NCI-H526 (cell line): Measurements from ENCODE around the gene NSFL1C.
A peak's percentile ranks its signal among the peaks of the same experiment; 100 is the strongest.
"Not testable (repeated sequence)": the region's sequence is repeated elsewhere in the genome, so short reads cannot be mapped to it uniquely, and the experiment has no call there.

Experiments used
- DNase-seq, 2 experiments: peaks; one replicate each; lab custom pipeline; 2025; lab: John Stamatoyannopoulos, UW

The NSFL1C gene

DNA sequence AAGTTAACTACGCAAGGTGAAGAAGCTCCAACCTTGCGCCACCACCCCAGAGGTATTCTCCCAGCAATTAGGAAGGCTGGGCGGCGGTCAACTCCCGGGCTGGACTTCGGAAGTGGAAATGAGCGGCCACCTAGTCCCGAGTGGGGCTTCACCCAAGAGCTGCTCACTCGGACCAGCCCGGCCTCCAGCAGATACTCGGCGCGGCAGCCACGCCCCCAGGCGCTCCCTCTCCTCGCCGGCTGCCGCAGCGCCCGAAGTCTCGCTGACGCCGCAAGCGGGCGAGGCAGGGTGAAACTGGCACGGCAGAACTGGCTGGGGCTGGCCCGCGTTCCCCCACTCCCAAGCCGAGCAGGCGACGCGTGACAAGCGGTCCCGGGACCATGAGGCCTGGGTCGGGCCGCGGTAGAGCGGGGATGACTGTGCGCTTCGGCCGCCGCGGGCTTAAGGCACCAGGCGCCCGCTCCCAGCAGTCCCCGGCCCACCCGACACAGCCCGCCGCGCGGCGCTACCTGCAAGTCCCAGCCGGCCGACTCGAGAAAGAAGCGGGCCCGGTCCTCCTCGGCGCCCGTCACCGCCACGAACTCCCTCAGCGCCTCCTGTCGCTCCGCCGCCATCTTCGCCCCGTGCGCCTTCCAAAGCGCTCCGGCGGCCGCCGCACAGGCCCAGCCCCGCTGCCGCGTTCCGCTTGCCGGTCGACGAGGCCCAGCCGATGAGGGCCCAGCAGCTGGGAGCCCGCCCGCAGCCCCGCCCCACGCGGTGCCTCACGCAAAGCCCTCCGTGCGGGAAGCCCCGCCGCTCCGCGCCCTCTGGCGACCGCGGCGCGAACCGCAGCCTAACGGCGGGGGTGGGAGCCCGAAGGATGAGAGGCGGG, at the start of gene NSFL1C:
Gene NSFL1C (minus strand): TSS at position 639 of the 871 bp plus-strand sequence. CDS start 25 bp downstream, at position 614.
- peak; percentile 78 to 97 for DNase-seq

DNA sequence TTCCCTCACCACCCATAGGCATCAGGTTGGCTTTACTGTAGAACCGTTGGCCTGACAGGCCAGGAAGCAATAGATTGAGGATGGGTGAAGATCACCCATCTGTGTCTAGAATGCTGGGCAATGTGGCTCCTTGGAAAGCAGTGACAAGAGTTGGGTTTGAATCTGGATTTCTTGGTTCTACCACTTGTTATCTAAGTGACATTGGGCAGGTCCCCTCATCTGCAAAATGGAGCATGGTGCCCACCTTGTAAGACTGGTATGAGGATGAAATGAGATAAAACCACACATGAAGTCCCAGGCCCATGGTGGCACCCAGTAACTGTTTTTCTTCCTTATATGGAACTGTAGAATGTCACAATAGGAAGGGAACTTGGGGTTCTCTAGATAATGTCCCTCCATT, 47.2 kb upstream of the NSFL1C start:
- no peak for DNase-seq

DNA sequence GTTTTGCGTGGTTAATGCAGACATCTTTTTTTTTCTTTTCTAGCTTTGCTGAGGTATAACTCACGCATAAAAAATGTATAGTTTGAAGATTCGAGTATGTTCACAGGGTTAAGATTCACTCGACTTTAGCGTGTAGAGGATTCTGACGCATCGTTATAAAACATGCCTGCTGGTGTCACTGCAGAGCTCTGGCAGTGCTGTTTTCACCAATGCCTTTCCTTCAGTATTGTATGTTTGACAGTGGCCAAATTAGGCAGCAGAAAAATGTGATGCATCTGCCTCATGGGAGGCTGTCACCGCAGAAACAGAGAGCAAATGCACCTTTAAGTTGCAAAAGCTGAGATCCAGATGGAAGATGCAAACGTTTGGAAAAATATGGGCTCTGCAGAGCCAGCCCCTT, 42.6 kb upstream of the NSFL1C start:
- DNase-seq: peak; percentile 42 to 72

DNA sequence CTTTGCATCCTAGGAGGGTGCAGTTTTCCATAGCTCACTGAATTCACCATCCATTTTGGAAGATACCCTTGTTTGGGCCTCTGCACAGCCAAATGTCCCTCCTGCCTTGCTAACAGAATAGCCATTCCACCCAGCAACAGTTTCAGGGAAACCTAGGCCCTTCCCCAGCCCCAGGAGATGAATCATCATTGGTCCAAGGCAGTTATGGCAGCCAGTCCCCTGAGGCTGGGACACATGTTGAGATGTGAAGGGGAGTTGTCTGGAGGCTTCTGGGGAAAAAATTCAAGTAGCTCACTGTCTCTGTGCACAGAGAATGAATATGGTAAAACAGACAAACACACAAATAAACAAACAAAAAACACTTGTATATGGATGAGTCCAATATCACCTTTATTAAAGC, 41.9 kb upstream of the NSFL1C start:
- DNase-seq: no peak

DNA sequence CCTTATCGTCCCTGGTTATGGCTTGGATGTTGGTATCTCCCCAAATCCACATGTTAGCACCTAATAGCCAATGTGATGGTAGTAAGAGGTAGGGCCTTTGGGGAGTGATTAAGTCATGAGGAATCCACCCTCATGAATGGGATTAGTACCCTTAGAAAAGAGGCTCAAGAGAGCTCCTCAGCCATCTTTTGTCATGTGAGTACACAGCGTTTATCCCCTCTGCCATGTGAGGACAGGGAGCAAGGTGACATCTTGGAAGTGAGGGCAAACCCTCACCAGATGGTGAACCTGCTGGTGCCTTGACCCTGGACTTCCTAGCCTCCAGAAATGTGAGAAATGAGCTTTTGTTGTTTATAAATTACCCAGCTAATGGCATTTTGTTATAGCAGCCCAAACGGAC, 40.6 kb upstream of the NSFL1C start:
- no peak for DNase-seq

DNA sequence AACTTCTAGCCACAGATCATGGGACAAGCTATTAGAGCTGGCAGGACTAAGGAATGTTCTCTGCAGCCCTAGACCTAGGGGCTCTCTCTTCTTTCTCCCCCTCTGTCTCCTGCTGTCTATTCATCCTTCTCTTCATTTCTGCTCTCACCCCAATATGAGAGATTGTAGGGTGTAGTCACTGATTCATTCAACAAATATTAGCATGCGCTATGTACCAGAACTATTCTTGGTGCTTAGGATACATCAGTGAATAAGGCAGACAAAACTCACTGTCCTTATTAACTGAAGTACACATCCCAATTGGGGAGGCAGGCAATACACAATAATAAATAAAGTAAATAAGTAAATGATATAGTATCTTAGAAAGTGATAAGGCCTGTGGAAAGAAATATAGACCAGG, 39.2 kb upstream of the NSFL1C start:
- no peak for DNase-seq

DNA sequence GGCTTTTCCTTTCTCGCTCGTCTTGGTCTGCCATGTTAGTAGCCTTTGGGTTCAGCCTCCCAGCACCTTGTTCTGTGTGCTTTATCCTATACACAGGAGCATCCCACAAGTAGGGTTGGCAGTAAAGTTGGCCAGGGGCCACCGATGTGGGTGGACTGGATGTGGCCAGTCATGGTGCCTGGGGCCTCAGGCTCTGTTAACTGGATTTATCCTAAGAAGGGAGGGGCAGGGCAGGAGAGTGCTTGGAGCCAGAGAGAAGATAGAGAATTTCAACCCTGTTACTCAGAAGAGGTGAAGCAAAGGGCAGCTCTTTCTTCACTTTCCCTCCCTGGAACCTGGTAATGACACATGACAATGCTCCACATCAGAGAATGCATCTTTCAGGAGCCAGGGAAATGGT, 38.7 kb upstream of the NSFL1C start:
- DNase-seq: no peak

DNA sequence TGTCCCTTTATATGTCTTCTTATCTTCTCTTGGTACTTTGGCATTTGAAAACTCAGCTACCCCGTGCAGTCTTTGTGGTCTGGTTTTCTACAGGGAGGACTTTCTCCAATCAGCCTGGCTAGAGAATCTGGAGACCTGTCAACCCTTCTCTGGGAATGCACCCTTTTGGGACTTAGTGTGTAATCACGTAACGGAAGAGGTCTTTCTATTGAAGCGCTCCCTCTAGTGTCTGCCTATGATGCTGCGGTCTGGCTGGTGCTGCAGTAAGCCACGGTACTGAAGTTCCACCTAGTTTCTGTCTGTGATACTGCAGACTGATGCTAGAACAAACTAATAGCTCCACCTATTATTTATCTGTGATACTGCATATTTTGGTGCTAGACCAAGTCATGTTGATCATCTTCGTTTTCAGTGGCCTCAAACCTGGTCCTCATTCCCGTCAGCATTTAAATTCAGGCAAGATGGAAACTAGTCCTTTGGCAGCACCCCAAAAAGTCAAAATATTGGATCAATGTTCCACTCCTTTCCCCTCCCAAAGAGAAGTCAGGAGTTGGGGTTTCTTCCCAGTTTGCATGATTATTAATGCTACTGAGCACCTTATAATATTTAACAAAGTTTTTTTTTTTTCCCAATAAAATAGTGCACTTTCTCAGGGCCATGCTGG, 37.0 kb upstream of the NSFL1C start:
- peak; percentile 96 to 97 for DNase-seq

DNA sequence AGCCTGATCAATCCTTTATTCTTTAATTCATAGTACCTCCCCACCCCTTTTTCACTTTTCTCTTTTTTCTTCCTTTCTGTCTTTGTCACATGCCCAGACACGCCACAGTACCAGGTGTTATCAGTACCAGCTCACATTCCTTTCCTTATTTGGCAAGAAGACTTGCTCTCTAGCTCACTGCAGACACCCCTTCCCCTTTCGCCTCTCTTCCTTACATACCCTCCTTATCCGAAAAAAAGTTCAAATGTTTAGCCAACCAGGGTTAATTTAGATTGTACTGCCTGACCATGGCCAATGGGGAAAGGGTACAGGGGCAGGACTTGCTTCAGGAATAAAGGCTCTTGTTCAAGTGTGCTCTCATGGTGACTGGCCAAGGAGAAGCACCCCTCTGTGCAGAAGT, 33.8 kb upstream of the NSFL1C start:
- peak in 1 of 2 experiments; percentile 30 for DNase-seq

DNA sequence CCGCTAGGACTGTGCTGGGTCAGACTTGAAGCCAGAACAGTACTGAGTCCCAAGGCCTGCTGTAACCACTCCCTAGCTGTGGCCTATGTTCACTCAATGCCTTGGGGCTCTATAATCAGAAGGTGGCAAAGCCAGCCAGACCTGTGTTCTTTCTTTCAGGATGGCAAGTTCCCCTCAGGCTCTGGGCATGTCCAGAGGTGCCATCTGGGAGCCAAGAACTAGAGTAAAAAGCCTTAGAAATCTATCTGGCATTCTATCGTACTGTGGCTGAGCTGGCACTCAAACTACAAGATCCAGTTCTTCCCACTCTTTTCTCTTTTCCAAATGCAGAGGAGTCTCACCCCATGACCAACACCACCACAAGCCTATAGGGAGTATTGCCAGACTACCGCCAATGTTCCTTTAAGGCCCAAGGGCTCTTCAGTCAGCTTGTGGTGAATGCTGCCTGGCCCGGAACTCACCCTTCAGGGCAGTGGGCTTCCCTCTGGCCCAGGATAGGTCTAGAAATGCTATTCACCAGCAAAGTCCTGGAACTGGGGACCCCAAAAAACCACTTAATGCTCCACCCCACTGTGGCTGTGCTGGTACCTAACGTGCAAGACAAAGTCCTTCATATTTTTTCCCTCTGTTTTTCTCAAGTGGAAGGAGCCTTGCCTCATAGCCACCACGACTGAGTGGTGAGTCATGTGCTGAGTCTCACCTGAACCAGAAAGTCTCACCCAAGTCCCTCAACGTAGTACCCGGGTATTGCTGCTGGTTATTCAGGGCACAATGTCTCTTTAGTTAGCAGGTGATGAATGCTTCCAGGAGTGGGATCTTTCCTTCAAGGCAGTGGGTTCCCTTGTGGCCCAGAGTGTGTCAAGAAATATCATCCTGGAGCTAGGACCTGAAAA, 33.1 kb upstream of the NSFL1C start:
- DNase-seq: no peak

DNA sequence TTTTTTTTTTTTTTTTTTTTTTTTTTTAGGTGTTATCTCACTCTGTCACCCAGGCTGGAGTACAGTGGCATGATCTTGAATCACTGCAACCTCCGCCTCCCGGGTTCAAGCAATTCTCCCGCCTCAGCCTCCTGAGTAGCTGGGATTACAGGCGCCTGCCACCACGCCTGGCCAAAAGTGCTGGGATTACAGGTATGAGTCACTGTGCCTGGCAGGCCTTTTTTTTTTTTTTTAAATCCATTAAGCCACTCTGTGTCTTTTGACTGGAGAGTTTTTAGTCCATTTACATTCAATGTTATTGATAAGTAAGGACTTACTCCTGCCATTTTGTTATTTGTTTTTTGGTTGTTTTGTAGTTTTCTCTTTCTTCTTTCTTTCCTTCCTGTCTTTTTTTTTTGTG, 30.7 kb upstream of the NSFL1C start:
- DNase-seq: not testable (repeated sequence)

DNA sequence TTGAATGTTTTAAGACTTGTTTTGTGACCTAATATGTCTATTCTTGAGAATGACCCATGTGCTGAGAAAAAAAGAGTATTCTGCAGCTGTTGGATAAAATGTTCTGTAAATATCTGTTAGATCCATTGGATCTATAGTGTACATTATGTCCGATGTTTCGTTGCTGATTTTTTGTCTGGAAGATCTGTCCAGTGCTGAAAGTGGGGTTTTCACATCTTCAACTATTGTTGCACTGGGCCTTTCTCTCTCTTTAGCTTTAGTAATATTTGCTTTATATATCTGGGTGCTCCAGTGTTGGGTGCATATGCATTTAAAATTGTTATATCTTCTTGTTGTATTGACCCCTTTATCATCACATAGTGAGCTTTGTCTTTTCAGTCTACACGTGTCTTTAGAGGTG, 30.3 kb upstream of the NSFL1C start:
- no peak for DNase-seq

DNA sequence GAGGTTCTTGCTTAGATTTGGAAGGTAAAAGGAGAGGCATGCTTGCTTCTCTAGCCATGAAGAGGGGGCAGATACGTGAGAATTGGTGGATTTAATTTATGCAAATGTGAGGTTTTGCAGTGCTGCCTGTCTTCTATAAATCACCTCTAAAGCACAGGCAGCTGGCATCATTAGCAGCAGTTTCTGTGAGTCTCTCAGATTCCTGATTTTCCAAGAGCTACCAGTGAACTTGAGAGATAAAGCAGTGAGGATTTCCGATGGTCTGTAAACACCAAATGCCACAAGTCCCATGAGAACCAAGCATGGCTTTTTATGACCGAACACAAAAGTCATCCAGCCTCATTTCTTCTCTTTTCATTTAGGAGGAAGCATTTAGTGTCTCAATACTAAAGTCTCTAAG, 27.8 kb upstream of the NSFL1C start:
- peak; percentile 88 to 92 for DNase-seq

DNA sequence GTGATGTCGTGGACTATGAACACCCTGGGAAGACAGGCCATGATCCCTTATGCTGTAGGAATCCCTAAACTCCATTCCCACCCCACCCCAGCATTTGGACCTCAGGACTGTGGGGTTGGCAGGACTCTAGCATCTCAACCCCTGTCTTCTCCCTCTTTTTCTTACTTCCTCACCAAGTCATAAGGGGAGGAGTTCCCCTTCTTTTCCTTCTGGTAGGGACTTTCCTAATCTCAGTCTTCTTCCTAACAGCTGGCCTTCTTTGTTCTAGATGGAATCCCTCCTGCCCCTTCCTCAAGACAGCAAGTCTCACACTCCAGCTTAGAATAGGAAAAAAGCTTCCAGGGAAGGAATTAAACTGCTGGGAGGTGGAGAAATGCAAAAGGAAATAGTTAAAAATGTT, 26.9 kb upstream of the NSFL1C start:
- DNase-seq: no peak

DNA sequence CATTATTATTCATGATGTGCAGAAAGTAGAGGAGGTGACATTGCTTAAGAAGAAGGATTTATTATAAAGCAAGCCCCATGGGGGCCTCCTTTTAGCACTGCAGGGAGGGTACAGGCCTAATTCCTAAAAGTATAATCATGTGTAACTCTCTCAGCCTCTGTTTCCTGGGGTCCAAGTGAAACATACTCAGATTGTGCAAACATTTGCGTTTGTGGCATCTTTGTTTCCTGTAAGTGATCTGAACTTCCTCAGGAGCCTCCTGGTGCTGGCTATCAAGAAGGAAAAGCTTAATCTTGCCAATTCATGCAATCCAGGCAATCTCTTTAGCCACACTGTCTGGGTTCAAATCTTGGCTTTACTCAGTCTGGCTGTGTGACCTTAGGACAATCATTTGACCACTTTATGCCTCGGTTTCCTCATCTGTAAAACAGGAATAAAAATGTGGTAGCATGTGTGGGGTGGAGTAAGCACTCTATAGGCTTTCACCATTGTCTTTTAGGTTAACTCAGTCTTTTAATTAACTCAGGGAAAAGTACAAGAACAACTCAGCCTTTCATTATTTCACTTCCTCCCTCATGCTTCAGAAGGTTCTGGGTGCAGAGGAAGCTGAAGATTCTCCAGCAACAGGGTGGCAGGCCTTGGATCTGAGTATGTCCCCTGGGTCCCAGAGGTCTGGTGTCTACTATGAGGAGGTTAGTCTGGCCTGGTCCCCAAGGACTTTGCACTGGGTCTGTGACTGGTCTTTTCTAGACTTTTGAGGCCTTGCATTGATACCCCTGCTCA, 25.4 kb upstream of the NSFL1C start:
- no peak for DNase-seq

DNA sequence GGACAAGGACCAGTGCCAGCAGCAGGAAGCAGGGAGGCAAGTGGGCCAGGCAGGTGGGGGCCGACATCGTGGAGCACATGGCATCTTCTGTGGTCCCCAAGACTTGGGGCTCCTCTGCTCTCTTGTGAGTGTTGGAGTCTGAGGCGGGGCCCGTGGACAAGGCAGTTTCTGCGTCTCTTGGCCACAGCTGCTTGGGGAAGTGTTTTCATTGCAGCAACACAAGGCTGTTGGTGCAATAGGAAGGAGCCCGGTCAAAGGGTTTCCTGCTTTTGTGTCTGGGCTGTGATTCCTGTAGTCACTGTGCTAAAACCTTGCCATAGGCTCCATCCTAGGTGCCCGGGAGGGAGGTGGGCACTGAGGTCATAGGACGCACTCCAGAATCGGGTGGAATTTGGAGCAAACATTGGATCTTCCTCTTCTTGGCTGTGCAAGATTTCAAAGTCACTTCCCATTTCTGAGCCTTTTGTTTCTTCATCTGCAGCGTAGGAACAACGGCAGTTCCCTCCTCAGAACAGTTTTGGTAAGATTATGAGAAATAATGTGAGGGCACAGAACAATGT, 24.7 kb upstream of the NSFL1C start, which contains the start of gene SIRPB2:
Gene SIRPB2 (minus strand): TSS at position 140 of the 560 bp plus-strand sequence. CDS start 61 bp downstream, at position 79.
- no peak for DNase-seq

DNA sequence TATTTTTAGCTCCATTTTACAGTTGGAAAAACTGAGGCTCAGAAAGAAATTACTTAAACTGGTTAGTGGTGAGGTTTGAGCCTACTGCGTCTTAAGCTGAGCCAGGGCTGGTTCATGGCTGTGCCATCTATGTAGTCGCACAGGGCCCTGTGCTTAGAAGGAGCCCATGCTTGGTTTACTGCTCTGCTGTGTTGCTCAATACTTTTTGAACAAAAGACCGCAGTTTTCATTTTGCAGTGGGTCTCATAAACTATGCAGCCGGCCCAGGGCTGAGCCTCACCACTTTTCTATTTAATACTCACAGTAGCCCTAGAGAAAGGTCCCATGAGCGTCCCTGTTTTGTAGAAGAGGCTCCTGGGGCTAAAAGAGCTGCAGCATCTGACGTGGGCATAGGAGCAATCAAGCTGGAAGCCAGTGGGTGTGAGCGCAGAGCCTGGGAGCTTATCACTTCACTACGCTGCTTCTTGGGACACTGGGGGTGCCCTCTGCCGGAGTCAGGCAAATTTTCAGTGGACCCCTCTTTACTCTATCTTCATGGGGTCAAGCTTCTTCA, 24.1 kb upstream of the NSFL1C start:
- DNase-seq: no peak

DNA sequence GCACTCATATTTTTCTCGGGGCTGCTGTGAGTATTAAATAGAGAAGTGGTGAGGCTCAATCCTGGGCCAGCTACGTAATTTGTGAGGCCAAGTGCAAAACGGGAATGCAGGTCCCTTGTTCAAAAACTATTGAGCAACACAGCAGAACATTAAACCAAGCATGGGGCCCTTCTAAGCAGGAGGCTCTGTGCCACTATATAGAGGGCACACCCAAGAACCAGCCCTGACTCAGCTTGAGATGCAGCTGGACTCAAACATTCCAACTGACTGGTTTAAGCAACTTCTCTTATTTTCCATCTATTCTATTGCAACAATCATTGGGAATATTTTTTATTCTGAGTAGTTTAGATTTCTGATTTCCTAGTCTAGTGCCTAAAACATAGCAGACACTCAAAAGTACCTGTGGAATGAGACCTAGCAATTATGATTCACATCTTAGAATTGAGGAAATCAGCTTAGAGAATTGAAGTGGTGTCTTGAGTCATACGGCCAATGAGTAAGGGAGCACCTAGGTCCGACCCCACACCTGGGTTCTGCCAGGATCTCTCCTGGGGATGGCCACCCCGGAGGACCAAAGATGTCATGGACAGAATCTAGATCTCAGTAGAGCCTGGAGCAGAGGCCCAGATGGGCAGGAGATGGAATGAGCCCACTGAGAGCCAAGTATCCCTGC, 23.3 kb upstream of the NSFL1C start:
- DNase-seq: no peak

DNA sequence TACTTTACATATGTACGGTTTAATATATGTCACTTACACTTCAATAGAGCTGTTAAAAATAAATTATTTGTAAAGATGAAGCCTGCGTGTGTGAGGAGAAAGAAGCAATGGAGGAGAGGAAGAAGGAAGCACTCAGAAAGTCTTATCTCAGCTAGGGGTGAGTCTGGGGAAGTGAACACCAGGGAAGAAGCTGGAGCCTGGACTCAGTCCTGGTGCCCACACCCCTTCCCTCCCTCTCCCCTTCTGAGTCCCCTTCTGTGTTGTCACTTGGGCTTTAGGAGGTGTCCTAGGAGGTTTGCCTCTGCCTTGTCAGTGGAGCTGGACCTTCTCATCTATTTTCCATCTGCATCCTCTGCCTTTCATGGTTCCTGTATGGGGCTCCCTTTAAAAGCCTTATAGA, 22.7 kb upstream of the NSFL1C start:
- DNase-seq: no peak

DNA sequence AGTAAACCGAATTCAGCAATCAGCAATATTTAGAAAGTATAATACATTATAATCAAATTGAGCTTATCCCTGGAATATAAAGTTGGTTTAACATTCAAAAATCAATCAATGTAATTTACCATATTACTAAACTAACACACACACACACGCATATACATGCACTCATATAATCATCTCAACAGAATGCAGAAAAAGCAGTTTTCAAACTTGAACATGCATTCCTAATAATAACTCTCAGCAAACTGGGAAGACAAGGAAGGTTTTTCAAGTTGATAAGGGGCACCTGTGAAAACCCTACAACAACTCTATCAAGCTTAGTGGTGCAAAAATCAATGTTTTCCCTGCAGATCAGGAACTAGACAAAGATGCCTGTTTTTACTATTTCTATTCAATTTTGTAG, 19.9 kb upstream of the NSFL1C start:
- no peak for DNase-seq
